ENCODE results near the gene XPO6. TPM values are rescaled to one million over a fixed set of nuclear protein-coding genes. Genes with fewer than 3 reads are reported as not detected.
"Not testable (repeated sequence)": the region's sequence is repeated elsewhere in the genome, so short reads cannot be mapped to it uniquely, and the experiment has no call there.

XPO6 gene
- total RNA-seq, 2 experiments from 2014 or later, result 234 to 241 TPM

GRCh38 chr16:28131743-28132393 is 79.9 kb downstream of the XPO6 start:
- Mint-ChIP-seq H3K36me3 (peaks cover 35% of the 10 kb centered on the region), H3K9me3 (no peaks in the 10 kb centered on the region), H3K4me1 (peaks cover 18% of the 10 kb centered on the region), H3K27ac (no peak overlapping the region), H3K4me3 (no peak overlapping the region), H3K27me3 (no peaks in the 10 kb centered on the region)
- no peak for DNase-seq

GRCh38 chr16:28131181-28131580 is 80.6 kb downstream of the XPO6 start:
- no peaks in the 10 kb centered on the region for H3K9me3 Mint-ChIP-seq
- H3K27ac Mint-ChIP-seq, result peak overlapping the region; percentile 22
- H3K36me3 Mint-ChIP-seq, result peaks cover 29% of the 10 kb centered on the region
- no peak overlapping the region for H3K4me3 Mint-ChIP-seq
- peaks cover 11% of the 10 kb centered on the region for H3K4me1 Mint-ChIP-seq
- no peaks in the 10 kb centered on the region for H3K27me3 Mint-ChIP-seq
- no peak for DNase-seq

GRCh38 chr16:28130099-28131088 is 81.4 kb downstream of the XPO6 start:
- H3K4me1 Mint-ChIP-seq, result peaks cover 10% of the 10 kb centered on the region
- H3K4me3 Mint-ChIP-seq, result no peak overlapping the region
- no peak for DNase-seq
- no peaks in the 10 kb centered on the region for H3K27me3 Mint-ChIP-seq
- H3K27ac Mint-ChIP-seq, result peak overlapping the region; percentile 72
- H3K36me3 Mint-ChIP-seq, result peaks cover 30% of the 10 kb centered on the region
- no peaks in the 10 kb centered on the region for H3K9me3 Mint-ChIP-seq

- Mint-ChIP-seq H3K4me1 (peaks cover 10% of the 10 kb centered on the region), H3K27ac (peak overlapping the region; percentile 57), H3K27me3 (no peaks in the 10 kb centered on the region), H3K36me3 (peaks cover 17% of the 10 kb centered on the region), H3K4me3 (no peak overlapping the region), H3K9me3 (no peaks in the 10 kb centered on the region)
- no peak for DNase-seq
These were observed 84.8 kb downstream of the XPO6 start for GRCh38 chr16:28126684-28127620.

GRCh38 chr16:28125592-28125991 is 86.2 kb downstream of the XPO6 start:
- Mint-ChIP-seq H3K4me1 (peaks cover 5% of the 10 kb centered on the region), H3K27me3 (no peaks in the 10 kb centered on the region), H3K9me3 (no peaks in the 10 kb centered on the region), H3K27ac (no peak overlapping the region), H3K36me3 (peaks cover 20% of the 10 kb centered on the region), H3K4me3 (no peak overlapping the region)
- DNase-seq, result no peak

- Mint-ChIP-seq H3K27ac (peak overlapping the region; percentile 40), H3K27me3 (no peaks in the 10 kb centered on the region), H3K4me3 (no peak overlapping the region), H3K36me3 (peaks cover 26% of the 10 kb centered on the region), H3K4me1 (no peaks in the 10 kb centered on the region), H3K9me3 (no peaks in the 10 kb centered on the region)
- DNase-seq, result no peak
These were observed 90.2 kb downstream of the XPO6 start for GRCh38 chr16:28121527-28121926.

GRCh38 chr16:28120754-28121153 is 91.0 kb downstream of the XPO6 start:
- no peak overlapping the region for H3K27ac Mint-ChIP-seq
- peaks cover 23% of the 10 kb centered on the region for H3K36me3 Mint-ChIP-seq
- no peak for DNase-seq

GRCh38 chr16:28118637-28119036 is 93.1 kb downstream of the XPO6 start:
- Mint-ChIP-seq H3K4me1 (no peaks in the 10 kb centered on the region), H3K36me3 (peaks cover 20% of the 10 kb centered on the region), H3K27me3 (no peaks in the 10 kb centered on the region), H3K27ac (no peak overlapping the region), H3K9me3 (no peaks in the 10 kb centered on the region), H3K4me3 (no peak overlapping the region)
- no peak for DNase-seq

More at GRCh38 chr16:28120754-28121153, 91.0 kb downstream of the XPO6 start:
- Mint-ChIP-seq H3K4me3 (no peak overlapping the region), H3K9me3 (no peaks in the 10 kb centered on the region), H3K4me1 (no peaks in the 10 kb centered on the region), H3K27me3 (no peaks in the 10 kb centered on the region)

GRCh38 chr16:28117168-28117565 is 94.6 kb downstream of the XPO6 start:
- H3K9me3 Mint-ChIP-seq, result no peaks in the 10 kb centered on the region
- DNase-seq, result no peak
- peaks cover 26% of the 10 kb centered on the region for H3K36me3 Mint-ChIP-seq
- no peaks in the 10 kb centered on the region for H3K27me3 Mint-ChIP-seq
- H3K27ac Mint-ChIP-seq, result no peak overlapping the region
- H3K4me1 Mint-ChIP-seq, result peaks cover 12% of the 10 kb centered on the region
- no peak overlapping the region for H3K4me3 Mint-ChIP-seq

- Mint-ChIP-seq H3K4me1 (peaks cover 17% of the 10 kb centered on the region), H3K27ac (peak overlapping the region; percentile 68), H3K36me3 (peaks cover 23% of the 10 kb centered on the region)
- H3K4me3 Mint-ChIP-seq, DNase-seq, H3K9me3 Mint-ChIP-seq, H3K27me3 Mint-ChIP-seq: not testable (repeated sequence)
These were observed 95.9 kb downstream of the XPO6 start for GRCh38 chr16:28115866-28116265.

- DNase-seq, result no peak
- H3K27ac Mint-ChIP-seq, result peak overlapping the region; percentile 59
- peaks cover 18% of the 10 kb centered on the region for H3K36me3 Mint-ChIP-seq
- no peaks in the 10 kb centered on the region for H3K27me3 Mint-ChIP-seq
- H3K4me1 Mint-ChIP-seq, result peaks cover 28% of the 10 kb centered on the region
- H3K9me3 Mint-ChIP-seq, result no peaks in the 10 kb centered on the region
- H3K4me3 Mint-ChIP-seq, result no peak overlapping the region
These were observed 98.9 kb downstream of the XPO6 start for GRCh38 chr16:28112908-28113307.

GRCh38 chr16:28110977-28111376 is 100.8 kb downstream of the XPO6 start:
- Mint-ChIP-seq H3K27ac (no peak overlapping the region), H3K9me3 (no peaks in the 10 kb centered on the region), H3K4me3 (no peak overlapping the region), H3K4me1 (peaks cover 28% of the 10 kb centered on the region), H3K36me3 (peaks cover 20% of the 10 kb centered on the region), H3K27me3 (no peaks in the 10 kb centered on the region)
- no peak for DNase-seq

- Mint-ChIP-seq H3K4me3 (no peak overlapping the region), H3K27me3 (no peaks in the 10 kb centered on the region), H3K27ac (no peak overlapping the region), H3K4me1 (peaks cover 28% of the 10 kb centered on the region), H3K9me3 (no peaks in the 10 kb centered on the region), H3K36me3 (peaks cover 21% of the 10 kb centered on the region)
- DNase-seq, result no peak
These were observed 101.3 kb downstream of the XPO6 start for GRCh38 chr16:28110479-28110878.

GRCh38 chr16:28110074-28110473 is 101.7 kb downstream of the XPO6 start:
- Mint-ChIP-seq H3K4me3 (no peak overlapping the region), H3K4me1 (peaks cover 28% of the 10 kb centered on the region), H3K27me3 (no peaks in the 10 kb centered on the region), H3K9me3 (no peaks in the 10 kb centered on the region), H3K36me3 (peaks cover 25% of the 10 kb centered on the region), H3K27ac (peak overlapping the region; percentile 34)
- no peak for DNase-seq

All from activated naive CD8-positive, alpha-beta T cell treated with anti-CD3 and anti-CD28 coated beads for 36 hours (primary cell).